22Rv1 (cell line): ENCODE data around the gene GUCY2C.

Experiments used
- H3K27ac ChIP-seq: fragments of 450-650 bp; 2 replicates; pipeline ENCODE4 v1.5.1; 2017
- CTCF ChIP-seq: fragments of 450-650 bp; IDR thresholded peaks from 2 replicates; pipeline ENCODE4 v1.5.1; 2017; ENCODE audit warnings: mild to moderate bottlenecking
- ZFX ChIP-seq: fragments of 450-650 bp; IDR thresholded peaks from 2 replicates; pipeline ENCODE4 v1.6.1; 2017; ENCODE audit warnings: antibody characterized with exemption, borderline replicate concordance

The GUCY2C gene

GRCh38 chr12:14663002-14663401 is 33.4 kb downstream of the GUCY2C start:
- no peak overlapping the region for H3K27ac ChIP-seq
- TF ChIP-seq CTCF = no peak
- no peak for TF ChIP-seq ZFX

- TF ChIP-seq ZFX (no peak), CTCF (no peak)
These were observed 39.6 kb downstream of the GUCY2C start for GRCh38 chr12:14656846-14657245.

GRCh38 chr12:14655284-14655683 is 41.1 kb downstream of the GUCY2C start:
- TF ChIP-seq CTCF = 0 out of 2 replicates have a peak, but pooled peaks have one; percentile 12
- TF ChIP-seq ZFX = no peak
- no peak overlapping the region for H3K27ac ChIP-seq

More at GRCh38 chr12:14656846-14657245, 39.6 kb downstream of the GUCY2C start:
- H3K27ac ChIP-seq = no peak overlapping the region

- H3K27ac ChIP-seq = no peak overlapping the region
- TF ChIP-seq ZFX (no peak), CTCF (no peak)
These were observed 41.6 kb downstream of the GUCY2C start for GRCh38 chr12:14654842-14655241.

GRCh38 chr12:14654416-14654815 is 42.0 kb downstream of the GUCY2C start:
- TF ChIP-seq ZFX = no peak
- no peak for TF ChIP-seq CTCF

GRCh38 chr12:14652483-14652882 is 43.9 kb downstream of the GUCY2C start:
- no peak for TF ChIP-seq ZFX
- TF ChIP-seq CTCF = no peak
- no peak overlapping the region for H3K27ac ChIP-seq

More at GRCh38 chr12:14654416-14654815, 42.0 kb downstream of the GUCY2C start:
- H3K27ac ChIP-seq = no peak overlapping the region

- no peak overlapping the region for H3K27ac ChIP-seq
- TF ChIP-seq ZFX = no peak
These were observed 45.0 kb downstream of the GUCY2C start for GRCh38 chr12:14651371-14651770.

GRCh38 chr12:14650789-14651188 is 45.6 kb downstream of the GUCY2C start:
- no peak for TF ChIP-seq ZFX
- TF ChIP-seq CTCF = no peak
- no peak overlapping the region for H3K27ac ChIP-seq
